Left colon (tissue), 2 donors: Measurements from ENCODE around the gene UBE2L3. TPM values are rescaled to one million over a fixed set of nuclear protein-coding genes. Genes with fewer than 3 reads are reported as not detected.

Experiments used
- ATAC-seq: fragments of 200-7000 bp; cut with Tn5 transposase; one replicate; pipeline ENCODE4 v1.9.1; 2020; ENCODE audit warnings: mild to moderate bottlenecking, moderate library complexity
- DNase-seq, 2 donors: peaks; one replicate each; pipeline ENCODE4 v3.0.0-alpha.2; 2020
- intact Hi-C, 2 donors: fragments of 100-400 bp; cut with DNase I in 1 of 2; cut with micrococcal nuclease in 1 of 2; formaldehyde crosslinking; loops; one replicate each; pipeline versions ENCODE4 v1.11.2 to v1.14.0; 2022; cut with DNase I, micrococcal nuclease
- microRNA-seq, 2 donors: library from miRNA; unstranded; fragments of <30 nt; microRNA quantifications; one replicate each; pipeline versions ENCODE4 v1.1.0 to v1.2.0, GENCODE V29; 2020
- total RNA-seq, 2 donors: library from RNA; stranded (reverse); fragmentation: NEBNext Ultra II Directional; extraction: Animal tissue kit (Norgen Biotek cat#: 25700); gene quantifications; one replicate each; pipeline ENCODE4 v1.2.1, GENCODE V29; 2021
- donor health status: DM: no; HTN: no; CAD: no.
- donor health status: DM: yes; HTN: yes; CAD: no.

The UBE2L3 gene
- total RNA-seq, 2 donors from 2014 or later: 51.5 to 59.6 TPM

DNA sequence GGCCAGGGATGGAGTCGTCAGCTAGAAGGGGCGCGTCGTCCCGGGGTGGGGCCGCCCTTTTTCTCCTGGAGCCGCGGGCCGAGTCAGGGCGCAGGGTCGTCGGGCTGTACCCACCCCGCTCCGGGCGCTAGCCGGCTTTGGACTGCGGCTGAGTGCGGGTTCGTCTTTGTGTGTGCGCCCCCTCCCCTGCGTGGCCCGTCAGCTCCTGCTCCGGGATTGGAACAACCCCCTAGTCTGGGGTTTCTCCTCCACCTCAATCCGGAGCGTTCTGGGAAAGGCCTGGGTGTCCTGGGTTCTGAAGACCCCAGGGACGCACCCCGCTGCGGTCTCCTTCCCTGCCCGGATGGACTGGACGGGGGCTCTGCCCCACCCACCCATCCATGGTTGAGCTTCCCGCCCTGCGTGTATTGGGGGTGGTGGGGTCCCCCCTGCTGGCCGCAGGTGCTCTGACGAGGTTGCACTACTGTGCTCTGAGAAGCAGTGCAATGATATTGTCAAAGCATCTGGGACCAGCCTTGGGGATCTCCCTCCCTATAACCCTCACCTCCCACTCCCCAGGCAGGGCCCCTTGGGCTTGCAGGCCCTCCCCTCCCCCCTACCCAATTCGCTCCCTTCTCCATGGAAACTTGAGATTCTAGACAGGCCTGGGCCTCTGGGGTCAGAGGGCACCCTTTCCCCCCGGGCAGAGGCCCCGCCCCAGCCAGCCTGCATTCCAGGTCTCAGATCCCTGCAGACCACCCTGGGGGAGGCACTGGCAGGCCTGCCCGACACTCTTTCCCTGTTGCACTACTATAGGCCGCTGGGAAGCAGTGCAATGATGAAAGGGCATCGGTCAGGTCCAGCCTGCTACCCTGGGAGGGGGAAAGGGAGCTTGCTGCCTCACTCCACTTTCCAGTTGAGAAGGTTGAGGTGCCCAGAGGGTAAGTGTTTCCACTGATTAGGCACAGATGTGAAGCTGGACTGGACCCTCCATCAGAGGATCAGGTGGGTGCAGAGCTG is 85.3 kb downstream of the UBE2L3 start:
- ATAC-seq: no peak
- intact Hi-C loops: no loop called here
- DNase-seq: no peak

DNA sequence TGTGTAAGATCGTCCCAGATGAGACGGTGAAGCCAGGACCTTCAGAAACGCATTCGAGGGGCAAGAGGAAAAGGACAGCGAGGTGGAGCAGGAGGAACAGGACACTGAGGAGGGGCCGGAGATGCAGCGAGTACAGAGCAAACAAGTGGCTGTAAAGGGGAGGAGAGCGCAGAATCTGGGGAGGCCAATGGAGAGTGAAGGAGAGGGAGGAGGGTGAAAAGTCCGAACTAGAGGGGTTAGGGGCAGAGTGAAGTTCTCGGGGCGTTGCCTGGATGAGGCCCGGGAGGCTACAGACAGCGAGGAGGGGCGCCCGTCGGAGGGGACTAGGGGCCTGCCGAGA is 89.5 kb downstream of the UBE2L3 start:
- intact Hi-C loops: no loop called here
- peak; percentile 3 for ATAC-seq

GRCh38 chr22:21657360-21658032 is 90.0 kb downstream of the UBE2L3 start:
- ATAC-seq (peak; percentile 95), DNase-seq (peak; percentile 78 to 89)
- intact Hi-C loops: no loop called here

More for the DNA sequence above, 89.5 kb downstream of the UBE2L3 start:
- DNase-seq: no peak

DNA sequence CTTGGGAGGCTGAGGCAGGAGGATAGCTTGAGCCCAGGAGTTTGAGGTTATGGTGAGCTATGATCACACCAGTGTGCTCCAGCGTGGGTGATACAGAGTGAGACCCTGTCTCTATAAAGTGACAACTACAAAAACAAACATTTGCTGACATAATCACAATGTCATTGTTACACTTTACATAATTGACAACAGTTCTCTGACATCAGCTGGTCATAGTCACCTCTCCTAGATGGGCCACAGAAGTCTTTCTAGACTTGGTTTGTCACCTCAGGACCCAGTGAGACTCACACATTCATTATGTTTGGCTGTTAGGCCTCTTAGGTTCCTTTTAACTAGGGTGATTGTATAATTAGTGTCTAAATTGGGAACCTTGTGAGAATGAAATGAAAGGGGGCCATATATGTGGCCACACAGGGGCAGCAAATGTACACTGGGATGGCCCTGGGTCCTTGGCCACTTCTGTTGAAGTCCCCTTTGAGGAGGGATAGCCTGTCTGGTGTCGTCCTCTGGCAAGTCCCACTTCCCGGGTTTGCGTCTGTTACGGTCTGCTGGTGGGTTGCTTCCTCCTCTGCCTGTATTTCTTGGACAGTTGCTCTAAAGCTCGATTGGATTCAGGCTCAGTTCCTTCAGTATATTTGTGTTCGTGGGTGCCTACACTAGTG is 92.5 kb downstream of the UBE2L3 start:
- no peak for DNase-seq
- intact Hi-C loops: no loop called here
- no peak for ATAC-seq

DNA sequence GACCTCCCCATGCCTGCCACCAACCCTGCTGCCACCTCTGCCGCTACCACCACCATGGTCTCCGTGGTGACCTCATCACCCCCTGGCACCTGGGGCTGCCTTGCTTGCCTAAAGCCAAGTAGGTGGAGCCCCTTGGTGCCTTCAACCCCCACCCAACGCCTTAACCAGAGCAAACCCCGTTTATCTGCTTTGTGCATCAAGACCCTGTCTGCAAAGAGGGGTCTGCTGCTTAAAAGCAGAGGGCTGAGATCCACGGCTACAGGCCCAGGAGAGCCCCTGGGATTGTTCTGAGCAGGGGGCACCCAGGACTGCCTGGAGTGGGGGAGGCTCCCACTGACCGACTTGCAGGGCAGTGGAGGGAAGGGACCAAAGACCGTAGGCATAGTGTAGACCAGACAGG is 93.4 kb downstream of the UBE2L3 start:
- intact Hi-C loops: no loop called here
- DNase-seq (no peak), ATAC-seq (no peak)

- intact Hi-C loops: no loop called here
- ATAC-seq: no peak
These were observed 94.5 kb downstream of the UBE2L3 start for GRCh38 chr22:21661991-21662390.

GRCh38 chr22:21663738-21664137 is 96.2 kb downstream of the UBE2L3 start:
- DNase-seq: no peak

More at GRCh38 chr22:21661991-21662390, 94.5 kb downstream of the UBE2L3 start:
- no peak for DNase-seq

DNA sequence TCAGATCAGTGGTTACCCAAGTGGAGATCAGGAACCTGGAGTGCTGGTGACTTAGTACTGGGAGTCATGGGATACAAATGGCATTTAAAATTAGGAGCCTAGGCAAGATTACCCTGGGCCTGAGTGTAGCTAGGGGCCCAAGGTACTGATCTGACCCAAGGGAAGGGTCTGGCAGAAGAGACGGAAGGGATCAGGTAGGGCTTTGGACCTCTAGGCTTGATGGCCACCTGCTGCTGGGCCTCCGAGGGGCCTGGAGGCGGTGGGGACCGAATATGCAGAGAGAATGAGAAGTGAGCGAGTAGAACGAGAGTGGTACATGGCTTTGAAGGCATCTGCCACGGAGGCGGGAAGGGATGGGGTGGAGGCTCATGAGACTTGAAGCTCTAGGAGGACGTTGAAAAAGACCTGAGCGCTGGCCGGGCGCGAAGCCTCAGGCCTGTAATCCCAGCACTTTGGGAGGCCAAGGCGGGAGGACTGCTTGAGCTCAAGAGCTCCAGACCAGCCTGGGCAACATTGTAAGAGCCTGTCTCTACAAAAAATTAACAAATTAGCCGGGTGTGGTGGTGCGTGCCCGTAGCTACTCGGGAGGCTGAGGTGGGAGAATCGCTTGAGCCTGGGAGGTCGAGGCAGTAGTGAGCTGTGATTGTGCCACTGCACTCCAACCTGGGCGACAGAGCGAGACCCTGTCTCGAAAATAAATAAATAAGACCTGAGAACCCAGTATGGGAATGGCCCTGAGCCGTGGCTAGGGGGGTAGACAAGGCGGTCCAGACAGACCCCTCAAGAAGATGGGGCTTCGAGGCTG is 97.7 kb downstream of the UBE2L3 start:
- DNase-seq (peak in 1 of 2 donors; percentile 19), ATAC-seq (no peak)
- intact Hi-C loops: no loop called here

More at GRCh38 chr22:21663738-21664137, 96.2 kb downstream of the UBE2L3 start:
- ATAC-seq: no peak
- intact Hi-C loops: no loop called here

- DNase-seq: peak in 1 of 2 donors; percentile 31
- ATAC-seq: no peak
- intact Hi-C loops: no loop called here
These were observed 99.3 kb downstream of the UBE2L3 start for GRCh38 chr22:21666786-21667185.

- DNase-seq (no peak), ATAC-seq (no peak)
- intact Hi-C loops: no loop called here
These were observed 101.5 kb downstream of the UBE2L3 start for GRCh38 chr22:21669026-21669425.

DNA sequence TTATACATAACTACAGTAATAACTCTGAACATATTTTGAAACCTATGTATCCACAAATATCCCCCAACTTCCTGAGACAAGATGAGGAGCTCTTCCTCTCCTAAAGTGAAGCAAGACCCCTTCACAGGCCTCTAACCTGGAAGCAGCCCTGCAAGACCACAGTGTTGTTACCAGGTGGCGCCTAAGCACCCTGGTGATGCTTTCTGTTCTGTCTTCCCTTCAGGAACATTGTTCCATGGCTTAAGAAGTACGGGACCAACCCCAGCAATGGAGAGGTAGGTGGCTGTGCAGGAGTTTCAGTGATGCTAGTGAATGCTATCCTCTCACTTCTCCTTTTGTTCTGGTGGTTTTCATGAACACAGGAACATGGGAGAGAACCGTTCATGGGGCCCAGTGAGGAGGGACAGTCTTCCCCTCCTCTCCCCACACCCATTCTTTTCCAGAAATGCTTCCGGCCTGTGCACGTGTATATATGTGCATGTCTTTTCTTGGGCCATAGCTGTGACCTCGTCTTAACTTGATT is 104.7 kb downstream of the UBE2L3 start:
- ATAC-seq: no peak
- intact Hi-C loops: no loop called here

More for the DNA sequence above, 104.7 kb downstream of the UBE2L3 start:
- no peak for DNase-seq

Small RNA genes within 50 kb of the gene (microRNA-seq; reads per million reads assigned to microRNA genes)
- gene MIR130B (956 to 1,156 reads per million in 2 donors), gene MIR301B (0.53 to 1.4 reads per million in 2 donors)

Other genes starting within 250 kb of the UBE2L3 start
- gene RIMBP3B, start 184.0 kb upstream of the UBE2L3 start, total RNA-seq: not detected
- 1 to 10 TPM; 5.0 to 6.8 TPM for gene HIC2, start 150.3 kb upstream of the UBE2L3 start, total RNA-seq
- 1 to 10 TPM; 3.3 to 4.0 TPM for gene TMEM191C, start 100.3 kb upstream of the UBE2L3 start, total RNA-seq
- gene RIMBP3C, start 16.3 kb upstream of the UBE2L3 start, total RNA-seq: under 1 TPM in 1 of 2 donors, not detected in 1; 0.28 TPM
- 10 to 100 TPM; 18.9 to 23.2 TPM for gene YDJC, start 62.3 kb downstream of the UBE2L3 start, total RNA-seq
- gene CCDC116, start 65.0 kb downstream of the UBE2L3 start, total RNA-seq: under 1 TPM; 0.49 to 0.53 TPM
- 10 to 100 TPM; 29.0 to 46.5 TPM for gene SDF2L1, start 74.6 kb downstream of the UBE2L3 start, total RNA-seq
- gene PPIL2, start 98.3 kb downstream of the UBE2L3 start, total RNA-seq: 10 to 100 TPM; 48.0 to 60.5 TPM
- gene YPEL1, start 168.1 kb downstream of the UBE2L3 start, total RNA-seq: 1 to 10 TPM; 1.6 to 3.4 TPM